Measurements from ENCODE around the gene ADARB2.

DNA sequence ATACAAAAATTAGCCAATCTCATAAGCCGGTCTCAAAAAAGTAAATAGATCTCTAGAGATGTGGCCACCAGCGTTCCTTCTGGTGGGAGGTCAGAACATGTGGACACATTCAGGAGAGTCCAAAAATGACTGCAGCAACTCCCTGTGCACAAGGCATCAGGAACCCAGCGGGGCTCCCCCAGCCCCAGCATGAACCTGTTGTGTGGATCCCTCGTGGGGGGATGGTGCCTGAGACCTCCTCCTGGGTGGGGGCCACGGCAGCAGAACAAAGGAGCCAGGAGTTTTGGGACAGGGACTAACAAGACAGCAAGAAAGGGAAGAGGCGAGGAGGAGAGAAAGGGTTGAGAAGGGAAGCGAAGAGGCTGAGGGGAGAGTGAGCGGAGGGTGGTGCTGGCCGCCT, 559.4 kb downstream of the ADARB2 start:
- TF ChIP-seq EGR1 (IDR thresholded peaks at IDR 0.05) (no peak), ZBTB7A (IDR thresholded peaks at IDR 0.05; ENCODE audit: low read depth) (no peak), NFIC (IDR thresholded peaks at IDR 0.05) (no peak)

Measured in Ishikawa (cell line).